ENCODE data around the gene SHCBP1L.
"Not testable (repeated sequence)": the region's sequence is repeated elsewhere in the genome, so short reads cannot be mapped to it uniquely, and the experiment has no call there.

The SHCBP1L gene

GRCh38 chr1:182962554-182963115 lies 9.7 kb upstream of the SHCBP1L start:
- DNase-seq, result peak; percentile 78 to 86

- DNase-seq, result no peak
Observed at GRCh38 chr1:182960046-182960445, 7.1 kb upstream of the SHCBP1L start.

- no peak for DNase-seq
Observed at GRCh38 chr1:182957902-182958395, 5.0 kb upstream of the SHCBP1L start.

- DNase-seq, result no peak
Observed at GRCh38 chr1:182956708-182957365, 3.9 kb upstream of the SHCBP1L start.

- DNase-seq, result peak; percentile 44 to 61
Observed at GRCh38 chr1:182955596-182956588, 2.9 kb upstream of the SHCBP1L start.

- no peak for DNase-seq
Observed at GRCh38 chr1:182953826-182954225, 860 bp upstream of the SHCBP1L start.

GRCh38 chr1:182943336-182943735 lies 9.6 kb downstream of the SHCBP1L start:
- not testable (repeated sequence) for DNase-seq

- DNase-seq, result not testable (repeated sequence)
Observed at GRCh38 chr1:182942145-182942544, 10.8 kb downstream of the SHCBP1L start.

- no peak for DNase-seq
Observed at GRCh38 chr1:182939413-182939812, 13.6 kb downstream of the SHCBP1L start.

GRCh38 chr1:182935716-182936115 lies 17.2 kb downstream of the SHCBP1L start:
- DNase-seq, result no peak

- DNase-seq, result no peak
Observed at GRCh38 chr1:182930985-182931384, 22.0 kb downstream of the SHCBP1L start.

- no peak for DNase-seq
Observed at GRCh38 chr1:182927693-182928433, 25.1 kb downstream of the SHCBP1L start.

GRCh38 chr1:182925661-182926060 lies 27.3 kb downstream of the SHCBP1L start:
- DNase-seq, result no peak

GRCh38 chr1:182917378-182917777 lies 35.6 kb downstream of the SHCBP1L start:
- no peak for DNase-seq

GRCh38 chr1:182913401-182913800 lies 39.6 kb downstream of the SHCBP1L start:
- DNase-seq, result no peak

GRCh38 chr1:182910143-182910542 lies 42.8 kb downstream of the SHCBP1L start:
- DNase-seq, result no peak

- no peak for DNase-seq
Observed at GRCh38 chr1:182909578-182909977, 43.4 kb downstream of the SHCBP1L start.

- DNase-seq, result no peak
Observed at GRCh38 chr1:182905321-182905720, 47.6 kb downstream of the SHCBP1L start.

GRCh38 chr1:182901946-182902345 lies 51.0 kb downstream of the SHCBP1L start:
- DNase-seq, result not testable (repeated sequence)

GRCh38 chr1:182897696-182898095 lies 55.3 kb downstream of the SHCBP1L start:
- no peak for DNase-seq

GRCh38 chr1:182890927-182891610 lies 61.9 kb downstream of the SHCBP1L start:
- no peak for DNase-seq

GRCh38 chr1:182889997-182890396 lies 63.0 kb downstream of the SHCBP1L start:
- peak; percentile 8 for DNase-seq

Measured in inflammatory macrophage (primary cell).